ENCODE data around the gene AQP6. TPM values are rescaled to one million over a fixed set of nuclear protein-coding genes. Genes with fewer than 3 reads are reported as not detected.
A peak's percentile ranks its signal among the peaks of the same experiment; 100 is the strongest.

AQP6 gene
- total and polyA plus RNA-seq, 3 experiments from 2014 or later: not detected

DNA sequence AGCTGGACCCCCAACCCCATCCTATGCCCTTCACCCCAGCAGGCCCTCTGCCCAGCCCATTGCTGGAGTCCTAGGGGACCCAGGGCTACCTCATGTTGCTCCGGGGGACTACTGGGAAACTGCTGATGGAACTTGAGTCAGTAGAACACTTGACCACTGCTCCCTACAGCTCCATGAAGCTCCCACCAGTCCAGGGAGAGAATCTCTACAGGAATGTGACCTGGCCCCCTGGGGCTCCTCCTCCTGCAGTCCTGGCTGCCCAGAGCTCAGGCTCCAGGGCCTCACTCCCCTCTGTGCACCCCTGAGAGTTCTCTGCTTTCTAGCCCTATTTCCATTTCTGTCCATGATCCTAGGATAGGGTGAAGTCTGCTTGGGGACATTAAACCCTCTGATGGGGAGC lies 33.0 kb upstream of the AQP6 start:
- peaks cover 5 to 7% (median 6%) of the 10 kb centered on the region in 3 donors for H3K4me1 Mint-ChIP-seq
- no peak overlapping the region for H3K27ac Mint-ChIP-seq
- Histone ChIP-seq H3K9me3 (ENCODE audit: low read length) (no peaks in the 10 kb centered on the region), H3K36me3 (ENCODE audit: insufficient read depth, low read length) (no peaks in the 10 kb centered on the region), H3K27me3 (ENCODE audit: insufficient read depth, low read length, poor library complexity, severe bottlenecking) (no peaks in the 10 kb centered on the region), H3K4me1 (ENCODE audit: insufficient read depth, low read length) (no peaks in the 10 kb centered on the region), H3K27ac (ENCODE audit: low read depth, low read length) (no peak overlapping the region), H3K4me3 (ENCODE audit: low read length) (no peak overlapping the region)
- no peaks in the 10 kb centered on the region for H3K9me3 Mint-ChIP-seq
- no peaks in the 10 kb centered on the region for H3K36me3 Mint-ChIP-seq
- ChIA-PET CTCF (no interaction called here), POLR2A (no interaction called here)
- no peak for DNase-seq
- H3K27me3 Mint-ChIP-seq: peaks cover 2 to 11% of the 10 kb centered on the region in 2 donors
- H3K4me3 Mint-ChIP-seq: no peak overlapping the region

DNA sequence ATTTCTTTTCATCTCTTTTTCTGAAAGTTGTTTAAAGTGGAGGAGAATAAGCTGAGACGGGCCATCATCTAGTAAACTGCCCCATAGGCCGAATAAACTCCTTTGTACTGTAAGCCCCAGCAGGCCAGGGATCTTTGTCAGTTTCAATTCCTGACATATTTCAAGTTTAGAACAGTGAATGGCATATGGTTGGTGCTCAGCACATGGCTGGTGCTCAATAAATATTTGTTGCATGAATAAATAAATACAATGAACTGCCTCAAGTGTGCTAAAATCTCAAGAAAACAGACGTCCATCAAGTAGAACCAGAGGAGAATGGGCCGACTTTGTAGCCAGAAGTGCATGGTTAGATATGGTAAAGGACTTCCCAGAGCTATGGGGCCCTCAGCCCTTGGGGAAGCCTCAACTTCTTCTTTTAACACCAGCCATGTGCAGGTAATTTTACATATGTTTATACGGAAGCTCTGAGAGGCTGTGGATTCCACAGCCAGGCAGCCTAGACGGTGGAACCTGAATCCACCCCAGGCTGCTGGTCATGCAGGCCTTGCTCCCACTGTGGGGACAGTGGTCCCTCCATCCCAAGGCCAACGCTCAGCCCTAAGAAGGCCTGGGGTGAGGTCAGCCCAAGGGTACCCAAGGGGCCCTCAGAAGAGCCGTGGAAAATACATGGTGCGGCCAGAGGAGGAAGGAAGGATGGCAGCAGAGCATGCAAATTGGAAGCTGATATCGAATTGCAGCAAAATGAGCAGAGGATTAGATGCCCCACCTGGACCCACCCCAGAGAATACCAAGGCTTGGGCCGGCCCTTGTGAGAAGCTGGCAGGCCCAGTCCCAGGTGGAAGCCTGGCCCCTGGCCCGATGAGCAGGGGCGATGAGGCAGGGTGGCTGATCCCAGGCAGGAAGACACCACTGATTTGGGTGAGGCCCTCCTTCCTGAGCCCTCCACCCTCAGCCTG lies 30.9 kb upstream of the AQP6 start:
- ChIA-PET POLR2A (no interaction called here), CTCF (interaction anchor here (2.8 kb wide), 1 partner anchor 26 kb away, joined by 13 read pairs; no protein-coding TSS in a partner anchor)
- Histone ChIP-seq H3K36me3 (ENCODE audit: insufficient read depth, low read length) (no peaks in the 10 kb centered on the region), H3K9me3 (ENCODE audit: low read length) (no peaks in the 10 kb centered on the region), H3K27ac (ENCODE audit: low read depth, low read length) (no peak overlapping the region), H3K27me3 (ENCODE audit: insufficient read depth, low read length, poor library complexity, severe bottlenecking) (no peaks in the 10 kb centered on the region), H3K4me1 (ENCODE audit: insufficient read depth, low read length) (peaks cover 9% of the 10 kb centered on the region), H3K4me3 (ENCODE audit: low read length) (no peak overlapping the region)
- Mint-ChIP-seq H3K36me3 (no peaks in the 10 kb centered on the region), H3K9me3 (no peaks in the 10 kb centered on the region), H3K27ac (peak overlapping the region in 1 of 8 donors; percentile 66), H3K27me3 (peaks cover 0 to 2% of the 10 kb centered on the region in 2 donors), H3K4me3 (no peak overlapping the region), H3K4me1 (peaks cover 11 to 21% (median 16%) of the 10 kb centered on the region in 3 donors)
- DNase-seq: no peak

DNA sequence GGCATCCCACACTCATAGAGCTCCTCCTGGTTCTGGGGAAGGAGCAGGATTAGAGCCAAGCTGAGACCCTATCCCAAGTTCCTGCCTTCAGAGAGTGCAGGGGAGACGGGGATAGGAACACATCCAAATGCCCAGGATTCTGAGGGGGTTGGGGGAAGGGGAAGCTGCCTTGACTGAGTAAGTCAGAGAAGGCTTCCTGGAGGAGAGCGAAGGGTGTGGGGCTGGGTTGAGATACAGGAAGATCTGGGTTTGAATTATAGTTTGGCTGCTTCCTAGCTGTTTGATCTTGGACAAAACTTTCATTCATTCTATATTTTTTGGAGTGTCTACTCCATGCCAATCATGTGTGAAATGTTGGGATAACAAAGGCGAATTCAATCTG lies 30.2 kb upstream of the AQP6 start:
- no peaks in the 10 kb centered on the region for H3K36me3 ChIP-seq (ENCODE audit: insufficient read depth, low read length)
- ChIA-PET POLR2A (no interaction called here), CTCF (interaction anchor here (2.8 kb wide), 1 partner anchor 25 kb away, joined by 13 read pairs; no protein-coding TSS in a partner anchor)
- H3K4me3 Mint-ChIP-seq: no peak overlapping the region
- H3K27ac ChIP-seq (ENCODE audit: low read depth, low read length): no peak overlapping the region
- peaks cover 9% of the 10 kb centered on the region for H3K4me1 ChIP-seq (ENCODE audit: insufficient read depth, low read length)
- H3K27me3 ChIP-seq (ENCODE audit: insufficient read depth, low read length, poor library complexity, severe bottlenecking): no peaks in the 10 kb centered on the region
- H3K36me3 Mint-ChIP-seq: no peaks in the 10 kb centered on the region
- DNase-seq: no peak
- peaks cover 11 to 21% (median 16%) of the 10 kb centered on the region in 3 donors for H3K4me1 Mint-ChIP-seq
- no peaks in the 10 kb centered on the region for H3K9me3 ChIP-seq (ENCODE audit: low read length)
- peak overlapping the region in 1 of 8 donors; percentile 56 for H3K27ac Mint-ChIP-seq
- H3K27me3 Mint-ChIP-seq: peaks cover 0 to 2% of the 10 kb centered on the region in 2 donors
- H3K9me3 Mint-ChIP-seq: no peaks in the 10 kb centered on the region
- no peak overlapping the region for H3K4me3 ChIP-seq (ENCODE audit: low read length)

DNA sequence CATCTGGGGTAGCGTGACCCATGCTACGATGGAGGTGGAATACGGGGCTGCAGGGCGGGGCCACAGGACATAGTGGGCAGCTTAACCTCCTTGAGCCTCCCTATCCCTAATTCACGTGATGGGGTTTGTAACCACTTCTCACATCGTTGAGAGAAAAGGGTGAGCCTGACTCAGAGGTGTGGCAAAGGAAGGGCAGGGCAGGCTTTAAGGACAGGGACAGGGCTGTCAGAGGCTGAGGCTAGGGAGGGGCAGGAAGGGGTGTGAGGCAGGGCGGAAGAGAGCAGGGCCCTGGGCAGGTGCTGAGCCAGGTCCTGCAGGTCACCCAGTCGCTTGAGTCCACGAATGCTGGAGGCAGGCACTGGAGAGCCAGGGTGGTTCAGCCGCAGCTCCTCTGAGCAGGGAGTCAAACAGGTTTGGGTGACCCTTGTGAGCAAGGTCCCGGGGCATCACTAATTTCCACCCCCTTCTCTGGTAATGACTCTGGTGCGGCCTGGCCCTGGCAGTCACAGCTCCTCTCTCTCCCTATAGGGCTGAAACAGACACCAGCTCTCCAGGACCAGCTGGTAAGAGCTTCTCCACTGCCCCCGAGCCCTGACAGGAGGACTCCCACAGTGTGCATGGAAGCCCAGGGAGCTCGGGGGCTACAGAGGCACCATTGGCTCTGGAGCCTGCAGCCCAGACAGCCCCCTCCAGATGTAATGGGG lies 29.7 kb upstream of the AQP6 start:
- Mint-ChIP-seq H3K36me3 (no peaks in the 10 kb centered on the region), H3K9me3 (no peaks in the 10 kb centered on the region), H3K27me3 (peaks cover 2 to 4% of the 10 kb centered on the region in 2 donors), H3K4me1 (peaks cover 11 to 21% (median 16%) of the 10 kb centered on the region in 3 donors), H3K4me3 (peak overlapping the region in 1 of 7 donors; percentile 35), H3K27ac (no peak overlapping the region)
- Histone ChIP-seq H3K4me1 (ENCODE audit: insufficient read depth, low read length) (peaks cover 9% of the 10 kb centered on the region), H3K4me3 (ENCODE audit: low read length) (no peak overlapping the region), H3K36me3 (ENCODE audit: insufficient read depth, low read length) (no peaks in the 10 kb centered on the region), H3K27me3 (ENCODE audit: insufficient read depth, low read length, poor library complexity, severe bottlenecking) (no peaks in the 10 kb centered on the region), H3K27ac (ENCODE audit: low read depth, low read length) (no peak overlapping the region), H3K9me3 (ENCODE audit: low read length) (no peaks in the 10 kb centered on the region)
- ChIA-PET POLR2A (no interaction called here), CTCF (interaction anchor here (2.8 kb wide), 1 partner anchor 24 kb away, joined by 13 read pairs; no protein-coding TSS in a partner anchor)
- no peak for DNase-seq

DNA sequence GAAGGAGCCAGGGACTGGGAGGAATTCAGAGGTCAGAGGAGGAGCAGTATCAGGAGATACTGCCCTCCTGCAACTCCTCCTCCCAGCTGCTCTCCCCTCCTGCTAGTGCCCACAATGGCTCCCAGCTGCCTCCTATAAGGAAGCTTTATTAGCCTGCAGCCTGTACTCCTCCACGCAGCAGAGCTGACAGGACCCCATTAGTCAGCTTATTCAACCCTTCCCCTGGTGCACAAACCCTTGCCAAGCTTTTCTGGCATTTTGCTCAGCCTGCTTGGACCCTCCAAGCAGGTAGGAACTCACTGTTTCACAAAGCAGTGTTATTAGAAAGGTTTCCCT lies 29.2 kb upstream of the AQP6 start:
- H3K36me3 ChIP-seq (ENCODE audit: insufficient read depth, low read length): no peaks in the 10 kb centered on the region
- peaks cover 11 to 21% (median 16%) of the 10 kb centered on the region in 3 donors for H3K4me1 Mint-ChIP-seq
- POLR2A ChIA-PET: no interaction called here

DNA sequence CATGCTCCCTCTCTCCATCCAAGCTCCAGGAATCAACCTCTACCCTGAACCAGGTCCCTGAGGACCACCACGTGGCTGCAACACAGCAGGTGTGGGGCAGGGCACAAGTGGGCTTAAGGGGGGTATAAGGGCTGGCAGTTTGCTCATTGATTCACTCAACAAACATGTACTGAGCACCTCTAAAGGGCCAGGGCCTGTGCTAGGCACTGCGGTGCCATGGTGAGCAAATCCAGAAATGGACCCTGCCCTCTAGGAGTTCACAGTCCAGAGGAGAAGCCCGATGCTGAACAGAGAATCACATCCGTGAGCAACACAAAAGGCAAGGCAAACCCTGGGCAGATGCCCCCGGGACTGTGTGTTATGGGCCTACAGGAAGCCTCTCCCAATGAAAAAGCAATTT lies 28.7 kb upstream of the AQP6 start:
- no peaks in the 10 kb centered on the region for H3K36me3 ChIP-seq (ENCODE audit: insufficient read depth, low read length)
- Mint-ChIP-seq H3K36me3 (no peaks in the 10 kb centered on the region), H3K9me3 (no peaks in the 10 kb centered on the region), H3K27me3 (peaks cover 2 to 10% of the 10 kb centered on the region in 2 donors), H3K4me1 (peaks cover 11 to 21% (median 16%) of the 10 kb centered on the region in 3 donors), H3K4me3 (no peak overlapping the region), H3K27ac (peak overlapping the region in 3 of 8 donors; percentile 27 to 64 (median 49))
- POLR2A ChIA-PET: no interaction called here
- no peak overlapping the region for H3K4me3 ChIP-seq (ENCODE audit: low read length)
- no peak for DNase-seq
- peaks cover 9% of the 10 kb centered on the region for H3K4me1 ChIP-seq (ENCODE audit: insufficient read depth, low read length)
- no peaks in the 10 kb centered on the region for H3K27me3 ChIP-seq (ENCODE audit: insufficient read depth, low read length, poor library complexity, severe bottlenecking)
- no peak overlapping the region for H3K27ac ChIP-seq (ENCODE audit: low read depth, low read length)
- H3K9me3 ChIP-seq (ENCODE audit: low read length): no peaks in the 10 kb centered on the region
- CTCF ChIA-PET: interaction anchor here (2.8 kb wide), 1 partner anchor 23 kb away, joined by 13 read pairs; no protein-coding TSS in a partner anchor

More for the DNA sequence above, 29.2 kb upstream of the AQP6 start:
- CTCF ChIA-PET: interaction anchor here (2.8 kb wide), 1 partner anchor 24 kb away, joined by 13 read pairs; no protein-coding TSS in a partner anchor
- Mint-ChIP-seq H3K27ac (peak overlapping the region in 1 of 8 donors; percentile 64), H3K9me3 (no peaks in the 10 kb centered on the region), H3K27me3 (peaks cover 2 to 6% of the 10 kb centered on the region in 2 donors), H3K36me3 (no peaks in the 10 kb centered on the region), H3K4me3 (no peak overlapping the region)
- no peak for DNase-seq
- Histone ChIP-seq H3K27ac (ENCODE audit: low read depth, low read length) (no peak overlapping the region), H3K9me3 (ENCODE audit: low read length) (no peaks in the 10 kb centered on the region), H3K4me3 (ENCODE audit: low read length) (no peak overlapping the region), H3K4me1 (ENCODE audit: insufficient read depth, low read length) (peaks cover 9% of the 10 kb centered on the region), H3K27me3 (ENCODE audit: insufficient read depth, low read length, poor library complexity, severe bottlenecking) (no peaks in the 10 kb centered on the region)

DNA sequence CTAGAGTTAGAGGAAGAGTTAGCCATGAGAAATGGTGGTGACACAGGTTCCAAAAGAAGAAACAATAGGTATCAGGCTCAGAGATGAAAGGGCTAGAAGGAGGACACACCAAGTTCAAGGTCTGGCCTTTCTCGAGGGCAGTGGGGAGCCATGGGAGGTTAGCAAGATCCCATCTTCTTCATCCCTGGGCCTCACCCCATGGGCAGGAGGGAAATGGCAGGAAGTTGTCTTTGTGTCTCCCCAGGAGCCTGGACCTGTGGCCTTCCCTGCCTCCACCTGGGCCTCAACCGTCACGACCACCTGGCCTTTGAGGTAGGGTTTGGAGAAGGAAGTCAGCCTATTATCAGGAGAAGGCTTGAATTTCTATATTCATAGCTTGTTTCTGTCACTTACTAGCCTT lies 28.0 kb upstream of the AQP6 start:
- ChIA-PET POLR2A (interaction anchor here (0.6 kb wide), 1 partner anchor 372 kb away, joined by 4 read pairs; no protein-coding TSS in a partner anchor), CTCF (interaction anchor here (0.9 to 2.5 kb wide), 10 partner anchors 12 to 168 kb away, joined by 3 to 23 read pairs (median 5); partner anchors contain the start of genes AQP5 and COX14)
- Mint-ChIP-seq H3K27ac (peak overlapping the region in 4 of 8 donors; percentile 49 to 90 (median 56)), H3K9me3 (no peaks in the 10 kb centered on the region), H3K4me1 (peaks cover 11 to 21% (median 16%) of the 10 kb centered on the region in 3 donors), H3K4me3 (peak overlapping the region in 2 of 7 donors; percentile 80 to 83), H3K36me3 (no peaks in the 10 kb centered on the region), H3K27me3 (peaks cover 4 to 16% of the 10 kb centered on the region in 2 donors)
- Histone ChIP-seq H3K27ac (ENCODE audit: low read depth, low read length) (no peak overlapping the region), H3K36me3 (ENCODE audit: insufficient read depth, low read length) (no peaks in the 10 kb centered on the region), H3K4me3 (ENCODE audit: low read length) (no peak overlapping the region), H3K4me1 (ENCODE audit: insufficient read depth, low read length) (peaks cover 9% of the 10 kb centered on the region), H3K27me3 (ENCODE audit: insufficient read depth, low read length, poor library complexity, severe bottlenecking) (no peaks in the 10 kb centered on the region), H3K9me3 (ENCODE audit: low read length) (no peaks in the 10 kb centered on the region)
- no peak for DNase-seq

Measured in CD8-positive, alpha-beta memory T cell (primary cell).